ENCODE measurements around the gene TASP1. TPM values are rescaled to one million over a fixed set of nuclear protein-coding genes. Genes with fewer than 3 reads are reported as not detected.

The TASP1 gene
- total and polyA plus RNA-seq, 10 of the 15 experiments (the other 5 are each of a cell fraction or from before 2014, with no cell fraction given): 7.4 to 17.8 (median 10.5) TPM

GRCh38 chr20:13638496-13639149 lies at the start of gene TASP1 (continued):
- TF ChIP-seq, protein P1, sequence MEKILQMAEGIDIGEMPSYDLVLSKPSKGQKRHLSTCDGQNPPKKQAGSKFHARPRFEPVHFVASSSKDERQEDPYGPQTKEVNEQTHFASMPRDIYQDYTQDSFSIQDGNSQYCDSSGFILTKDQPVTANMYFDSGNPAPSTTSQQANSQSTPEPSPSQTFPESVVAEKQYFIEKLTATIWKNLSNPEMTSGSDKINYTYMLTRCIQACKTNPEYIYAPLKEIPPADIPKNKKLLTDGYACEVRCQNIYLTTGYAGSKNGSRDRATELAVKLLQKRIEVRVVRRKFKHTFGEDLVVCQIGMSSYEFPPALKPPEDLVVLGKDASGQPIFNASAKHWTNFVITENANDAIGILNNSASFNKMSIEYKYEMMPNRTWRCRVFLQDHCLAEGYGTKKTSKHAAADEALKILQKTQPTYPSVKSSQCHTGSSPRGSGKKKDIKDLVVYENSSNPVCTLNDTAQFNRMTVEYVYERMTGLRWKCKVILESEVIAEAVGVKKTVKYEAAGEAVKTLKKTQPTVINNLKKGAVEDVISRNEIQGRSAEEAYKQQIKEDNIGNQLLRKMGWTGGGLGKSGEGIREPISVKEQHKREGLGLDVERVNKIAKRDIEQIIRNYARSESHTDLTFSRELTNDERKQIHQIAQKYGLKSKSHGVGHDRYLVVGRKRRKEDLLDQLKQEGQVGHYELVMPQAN (conservative IDR thresholded peaks at IDR 0.05): peak; percentile 86
- TF ChIP-seq JUNB (IDR thresholded peaks at IDR 0.05): no peak

GRCh38 chr20:13687815-13688214 lies 49.1 kb upstream of the TASP1 start:
- no peaks in the 10 kb centered on the region for H3K79me2 ChIP-seq (ENCODE audit: control insufficient read depth, insufficient read depth, low read length)
- H3K4me3 ChIP-seq: no peak overlapping the region
- H3K9ac ChIP-seq (ENCODE audit: control insufficient read depth, insufficient read depth, low read length): no peak overlapping the region
- H3K36me3 ChIP-seq (ENCODE audit: control insufficient read depth in 2 of 2, insufficient read depth in 2 of 2, low read length in 1 of 2): no peaks in the 10 kb centered on the region
- H4K20me1 ChIP-seq (ENCODE audit: control insufficient read depth, insufficient read depth): no peaks in the 10 kb centered on the region
- ChIA-PET CTCF (interaction anchor here (0.8 kb wide), 1 partner anchor 19 kb away, joined by 3 read pairs; no protein-coding TSS in a partner anchor), RAD21 (ENCODE audit: unreplicated experiment) (interaction anchor here (0.9 kb wide), 1 partner anchor 84 kb away, joined by 3 read pairs; no protein-coding TSS in a partner anchor), SMC1A (ENCODE audit: uncharacterized antibody, unreplicated experiment) (no interaction called here), POLR2A (no interaction called here)
- BruUV-seq (replicated peaks): no TSS peak
- H3K4me2 ChIP-seq (ENCODE audit: control insufficient read depth, insufficient read depth): no peak overlapping the region
- TF ChIP-seq RFX5 (IDR thresholded peaks at IDR 0.05; ENCODE audit: low read depth, low read length): no peak
- no peak for TF ChIP-seq FOXK2 (IDR thresholded peaks at IDR 0.05)
- TF ChIP-seq MYC (IDR thresholded peaks at IDR 0.05; ENCODE audit: insufficient read depth, insufficient read length, insufficient replicate concordance, low read length, severe bottlenecking): no peak
- TF ChIP-seq, protein P2, sequence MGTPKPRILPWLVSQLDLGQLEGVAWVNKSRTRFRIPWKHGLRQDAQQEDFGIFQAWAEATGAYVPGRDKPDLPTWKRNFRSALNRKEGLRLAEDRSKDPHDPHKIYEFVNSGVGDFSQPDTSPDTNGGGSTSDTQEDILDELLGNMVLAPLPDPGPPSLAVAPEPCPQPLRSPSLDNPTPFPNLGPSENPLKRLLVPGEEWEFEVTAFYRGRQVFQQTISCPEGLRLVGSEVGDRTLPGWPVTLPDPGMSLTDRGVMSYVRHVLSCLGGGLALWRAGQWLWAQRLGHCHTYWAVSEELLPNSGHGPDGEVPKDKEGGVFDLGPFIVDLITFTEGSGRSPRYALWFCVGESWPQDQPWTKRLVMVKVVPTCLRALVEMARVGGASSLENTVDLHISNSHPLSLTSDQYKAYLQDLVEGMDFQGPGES (IDR thresholded peaks at IDR 0.05): no peak
- no peak for TF ChIP-seq PAX5 (IDR thresholded peaks at IDR 0.05; ENCODE audit: borderline replicate concordance, low read depth, low read length)
- TF ChIP-seq, protein P3, sequence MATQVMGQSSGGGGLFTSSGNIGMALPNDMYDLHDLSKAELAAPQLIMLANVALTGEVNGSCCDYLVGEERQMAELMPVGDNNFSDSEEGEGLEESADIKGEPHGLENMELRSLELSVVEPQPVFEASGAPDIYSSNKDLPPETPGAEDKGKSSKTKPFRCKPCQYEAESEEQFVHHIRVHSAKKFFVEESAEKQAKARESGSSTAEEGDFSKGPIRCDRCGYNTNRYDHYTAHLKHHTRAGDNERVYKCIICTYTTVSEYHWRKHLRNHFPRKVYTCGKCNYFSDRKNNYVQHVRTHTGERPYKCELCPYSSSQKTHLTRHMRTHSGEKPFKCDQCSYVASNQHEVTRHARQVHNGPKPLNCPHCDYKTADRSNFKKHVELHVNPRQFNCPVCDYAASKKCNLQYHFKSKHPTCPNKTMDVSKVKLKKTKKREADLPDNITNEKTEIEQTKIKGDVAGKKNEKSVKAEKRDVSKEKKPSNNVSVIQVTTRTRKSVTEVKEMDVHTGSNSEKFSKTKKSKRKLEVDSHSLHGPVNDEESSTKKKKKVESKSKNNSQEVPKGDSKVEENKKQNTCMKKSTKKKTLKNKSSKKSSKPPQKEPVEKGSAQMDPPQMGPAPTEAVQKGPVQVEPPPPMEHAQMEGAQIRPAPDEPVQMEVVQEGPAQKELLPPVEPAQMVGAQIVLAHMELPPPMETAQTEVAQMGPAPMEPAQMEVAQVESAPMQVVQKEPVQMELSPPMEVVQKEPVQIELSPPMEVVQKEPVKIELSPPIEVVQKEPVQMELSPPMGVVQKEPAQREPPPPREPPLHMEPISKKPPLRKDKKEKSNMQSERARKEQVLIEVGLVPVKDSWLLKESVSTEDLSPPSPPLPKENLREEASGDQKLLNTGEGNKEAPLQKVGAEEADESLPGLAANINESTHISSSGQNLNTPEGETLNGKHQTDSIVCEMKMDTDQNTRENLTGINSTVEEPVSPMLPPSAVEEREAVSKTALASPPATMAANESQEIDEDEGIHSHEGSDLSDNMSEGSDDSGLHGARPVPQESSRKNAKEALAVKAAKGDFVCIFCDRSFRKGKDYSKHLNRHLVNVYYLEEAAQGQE (IDR thresholded peaks at IDR 0.05; ENCODE audit: low read depth, low read length): no peak
- no peak for TF ChIP-seq RCOR1 (conservative IDR thresholded peaks at IDR 0.05; ENCODE audit: low read depth, low read length)
- TF ChIP-seq MYB (IDR thresholded peaks at IDR 0.05; ENCODE audit: borderline replicate concordance, low read depth, low read length): no peak
- TF ChIP-seq TBL1XR1 (IDR thresholded peaks at IDR 0.05; ENCODE audit: low read depth, low read length): no peak
- TF ChIP-seq TCF7 (IDR thresholded peaks at IDR 0.05; ENCODE audit: borderline replicate concordance): no peak
- TF ChIP-seq POU2F2 (IDR thresholded peaks at IDR 0.05; ENCODE audit: borderline replicate concordance, low read depth, low read length): no peak
- no peak for TF ChIP-seq ATF2 (IDR thresholded peaks at IDR 0.05; ENCODE audit: low read length)
- H3K4me1 ChIP-seq (ENCODE audit: control insufficient read depth, insufficient read depth, low read length): peaks cover 11% of the 10 kb centered on the region
- 79% methylated on average over 3 of the region's 3 CpGs for WGBS (ENCODE audit: insufficient coverage, insufficient replicate concordance, low lambda C conversion rate, missing lambda C conversion rate)
- H2AFZ ChIP-seq (ENCODE audit: control insufficient read depth, low read depth, low read length): no peak overlapping the region
- intact Hi-C loops (cut with micrococcal nuclease; ENCODE audit: unreplicated experiment): no loop called here
- DNase-seq (ENCODE audit: low read depth, low spot score) (no peak), FAIRE-seq (no peak), ATAC-seq (no peak)
- in situ Hi-C loops (cut with MboI): no loop called here
- no peaks in the 10 kb centered on the region for H3K27me3 ChIP-seq (replicated peaks in 1 of 2; ENCODE audit: control insufficient read depth in 2 of 2, insufficient read depth in 2 of 2, low read length in 1 of 2)
- H3K9me3 ChIP-seq (replicated peaks; ENCODE audit: control insufficient read depth, insufficient read depth, low read length): no peaks in the 10 kb centered on the region
- no peak overlapping the region for H3K27ac ChIP-seq (ENCODE audit: control insufficient read depth, insufficient read depth)

Data from GM12878 (cell line).